Measurements from ENCODE around the gene UNC79. TPM values are rescaled to one million over a fixed set of nuclear protein-coding genes. Genes with fewer than 3 reads are reported as not detected.
"Not testable (repeated sequence)": the region's sequence is repeated elsewhere in the genome, so short reads cannot be mapped to it uniquely, and the experiment has no call there.

Gene UNC79
- total and polyA plus RNA-seq, 3 experiments from 2014 or later: 0.07 TPM; not detected in 2

DNA sequence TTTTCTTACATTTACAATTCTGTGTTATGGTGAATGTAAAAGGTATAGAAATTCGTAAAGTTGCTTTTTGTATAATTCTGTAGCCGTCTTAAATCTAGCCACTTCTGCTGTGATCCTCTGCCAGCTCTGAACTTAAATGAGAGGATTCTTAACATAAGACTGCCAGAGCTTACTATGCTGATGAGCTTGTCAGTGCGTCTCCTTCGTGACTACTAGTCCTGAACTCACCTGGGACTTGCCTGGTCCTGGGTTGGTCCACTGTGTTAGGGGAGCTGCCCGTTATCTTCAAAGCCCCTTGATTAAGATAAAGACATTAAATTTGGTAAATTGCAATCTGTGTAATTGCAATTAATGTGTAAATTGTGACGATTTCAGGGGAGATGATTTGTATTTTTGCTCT lies 44.7 kb downstream of the UNC79 start:
- ChIA-PET POLR2A (no interaction called here), CTCF (no interaction called here)
- Histone ChIP-seq H3K4me3 (ENCODE audit: low read length) (no peak overlapping the region), H3K27ac (ENCODE audit: low read depth, low read length) (no peak overlapping the region), H3K4me1 (ENCODE audit: insufficient read depth, low read length) (no peaks in the 10 kb centered on the region), H3K9me3 (ENCODE audit: low read length) (no peaks in the 10 kb centered on the region), H3K36me3 (ENCODE audit: insufficient read depth, low read length) (no peaks in the 10 kb centered on the region), H3K27me3 (ENCODE audit: insufficient read depth, low read length, poor library complexity, severe bottlenecking) (no peaks in the 10 kb centered on the region)
- Mint-ChIP-seq H3K4me3 (no peak overlapping the region), H3K9me3 (no peaks in the 10 kb centered on the region), H3K4me1 (no peaks in the 10 kb centered on the region), H3K27me3 (peaks cover 4 to 45% of the 10 kb centered on the region in 2 donors), H3K36me3 (no peaks in the 10 kb centered on the region), H3K27ac (no peak overlapping the region)
- no peak for DNase-seq

DNA sequence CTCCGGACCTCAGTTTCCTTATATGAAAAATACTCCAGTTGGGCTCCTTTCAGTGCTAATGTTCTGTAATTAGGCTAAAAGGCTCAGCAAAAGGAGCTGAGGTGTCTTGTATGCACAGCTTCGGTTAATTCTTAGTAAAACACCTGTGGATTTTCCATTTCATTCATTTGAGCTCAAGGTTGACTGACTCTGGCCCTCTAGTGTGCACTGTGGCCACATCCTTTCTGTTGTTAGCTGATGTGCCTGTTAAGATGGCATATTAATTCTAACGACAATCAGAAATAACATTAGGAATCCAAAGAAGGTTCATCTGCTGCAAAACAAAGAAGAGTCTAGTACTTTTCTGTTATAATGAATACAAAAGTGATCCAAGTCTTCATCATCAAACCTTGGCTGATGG lies 45.6 kb downstream of the UNC79 start:
- Mint-ChIP-seq H3K4me3 (no peak overlapping the region), H3K27me3 (peaks cover 4 to 43% of the 10 kb centered on the region in 2 donors), H3K9me3 (no peaks in the 10 kb centered on the region), H3K4me1 (no peaks in the 10 kb centered on the region), H3K27ac (no peak overlapping the region), H3K36me3 (no peaks in the 10 kb centered on the region)
- Histone ChIP-seq H3K27me3 (ENCODE audit: insufficient read depth, low read length, poor library complexity, severe bottlenecking) (no peaks in the 10 kb centered on the region), H3K27ac (ENCODE audit: low read depth, low read length) (no peak overlapping the region), H3K4me1 (ENCODE audit: insufficient read depth, low read length) (no peaks in the 10 kb centered on the region), H3K9me3 (ENCODE audit: low read length) (no peaks in the 10 kb centered on the region), H3K36me3 (ENCODE audit: insufficient read depth, low read length) (no peaks in the 10 kb centered on the region), H3K4me3 (ENCODE audit: low read length) (no peak overlapping the region)
- CTCF ChIA-PET: no interaction called here
- no peak for DNase-seq
- POLR2A ChIA-PET: no interaction called here

DNA sequence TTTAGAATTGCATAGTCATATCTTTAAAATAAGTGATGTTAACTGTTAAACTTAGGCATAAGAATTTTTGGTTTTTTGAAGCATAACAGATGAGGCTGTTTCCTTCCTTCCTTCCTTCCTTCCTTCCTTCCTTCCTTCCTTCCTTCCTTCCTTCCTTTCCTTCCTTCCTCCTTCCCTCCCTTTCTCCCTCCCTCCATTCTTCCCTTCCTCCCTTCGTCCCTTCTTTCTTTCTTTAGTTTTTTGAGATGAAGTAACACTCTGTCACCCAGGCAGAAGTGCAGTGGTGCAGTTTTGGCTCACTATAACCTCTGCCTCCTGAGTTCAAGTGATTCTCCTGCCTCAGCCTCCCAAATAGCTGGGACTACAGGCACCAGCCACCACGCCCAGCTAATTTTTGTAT lies 48.3 kb downstream of the UNC79 start:
- H3K4me3 Mint-ChIP-seq; H3K27ac ChIP-seq (ENCODE audit: low read depth, low read length); H3K9me3 ChIP-seq (ENCODE audit: low read length); POLR2A ChIA-PET; H3K4me1 Mint-ChIP-seq; CTCF ChIA-PET; H3K4me1 ChIP-seq (ENCODE audit: insufficient read depth, low read length); H3K36me3 Mint-ChIP-seq; H3K27ac Mint-ChIP-seq; H3K9me3 Mint-ChIP-seq; H3K27me3 ChIP-seq (ENCODE audit: insufficient read depth, low read length, poor library complexity, severe bottlenecking); H3K4me3 ChIP-seq (ENCODE audit: low read length); DNase-seq; H3K36me3 ChIP-seq (ENCODE audit: insufficient read depth, low read length): not testable (repeated sequence)
- H3K27me3 Mint-ChIP-seq: peaks cover 6 to 50% of the 10 kb centered on the region in 2 donors

DNA sequence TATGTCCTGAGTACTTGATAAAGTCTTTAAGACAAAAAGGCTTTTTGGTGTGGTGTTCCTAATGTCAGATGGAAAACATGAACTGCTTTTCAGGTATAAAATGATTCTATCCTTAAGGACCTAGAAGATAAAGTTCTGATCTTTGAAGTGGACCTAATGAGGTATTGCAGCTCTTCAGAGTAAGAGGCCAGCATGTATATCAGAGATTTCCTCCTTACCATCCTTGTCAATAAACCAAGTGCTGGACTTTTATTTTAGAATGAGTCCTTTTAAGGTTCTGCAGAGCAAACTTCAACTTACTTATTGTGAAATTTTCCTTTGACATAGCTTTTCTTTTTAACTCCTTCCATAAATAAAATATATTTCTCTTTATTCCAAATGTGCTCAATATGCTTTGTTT lies 50.1 kb downstream of the UNC79 start:
- Mint-ChIP-seq H3K27me3 (peaks cover 7 to 43% of the 10 kb centered on the region in 2 donors), H3K9me3 (peaks cover 0 to 3% (median 0%) of the 10 kb centered on the region in 5 donors), H3K4me3 (no peak overlapping the region), H3K36me3 (no peaks in the 10 kb centered on the region), H3K4me1 (no peaks in the 10 kb centered on the region), H3K27ac (no peak overlapping the region)
- Histone ChIP-seq H3K4me3 (ENCODE audit: low read length) (no peak overlapping the region), H3K9me3 (ENCODE audit: low read length) (no peaks in the 10 kb centered on the region), H3K4me1 (ENCODE audit: insufficient read depth, low read length) (no peaks in the 10 kb centered on the region), H3K27me3 (ENCODE audit: insufficient read depth, low read length, poor library complexity, severe bottlenecking) (no peaks in the 10 kb centered on the region), H3K36me3 (ENCODE audit: insufficient read depth, low read length) (no peaks in the 10 kb centered on the region), H3K27ac (ENCODE audit: low read depth, low read length) (no peak overlapping the region)
- ChIA-PET CTCF (no interaction called here), POLR2A (no interaction called here)
- no peak for DNase-seq

DNA sequence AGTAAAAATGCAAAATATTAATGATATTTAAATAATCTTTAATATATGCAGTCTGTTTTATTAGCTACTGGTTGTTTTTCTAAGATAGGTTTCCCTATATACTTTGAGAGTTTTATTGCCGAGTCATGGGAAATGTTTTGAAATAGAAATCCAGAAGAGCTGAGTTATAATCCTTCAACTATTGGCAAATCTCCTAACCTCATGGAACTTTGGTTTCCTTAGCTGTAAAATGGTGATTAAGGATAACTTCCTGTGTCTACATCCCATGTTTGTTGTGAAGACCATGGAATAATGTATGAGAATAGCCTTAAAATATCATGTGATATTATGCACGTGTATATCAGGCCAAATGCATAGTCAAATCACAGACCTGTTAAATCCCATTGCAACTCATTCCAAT lies 51.0 kb downstream of the UNC79 start:
- peaks cover 7 to 34% of the 10 kb centered on the region in 2 donors for H3K27me3 Mint-ChIP-seq
- DNase-seq: no peak
- Histone ChIP-seq H3K4me1 (ENCODE audit: insufficient read depth, low read length) (no peaks in the 10 kb centered on the region), H3K36me3 (ENCODE audit: insufficient read depth, low read length) (no peaks in the 10 kb centered on the region), H3K4me3 (ENCODE audit: low read length) (no peak overlapping the region), H3K27me3 (ENCODE audit: insufficient read depth, low read length, poor library complexity, severe bottlenecking) (no peaks in the 10 kb centered on the region), H3K27ac (ENCODE audit: low read depth, low read length) (no peak overlapping the region), H3K9me3 (ENCODE audit: low read length) (no peaks in the 10 kb centered on the region)
- ChIA-PET CTCF (no interaction called here), POLR2A (no interaction called here)
- H3K4me1 Mint-ChIP-seq: no peaks in the 10 kb centered on the region
- no peak overlapping the region for H3K4me3 Mint-ChIP-seq
- no peak overlapping the region for H3K27ac Mint-ChIP-seq
- peaks cover 0 to 3% (median 0%) of the 10 kb centered on the region in 5 donors for H3K9me3 Mint-ChIP-seq
- no peaks in the 10 kb centered on the region for H3K36me3 Mint-ChIP-seq

DNA sequence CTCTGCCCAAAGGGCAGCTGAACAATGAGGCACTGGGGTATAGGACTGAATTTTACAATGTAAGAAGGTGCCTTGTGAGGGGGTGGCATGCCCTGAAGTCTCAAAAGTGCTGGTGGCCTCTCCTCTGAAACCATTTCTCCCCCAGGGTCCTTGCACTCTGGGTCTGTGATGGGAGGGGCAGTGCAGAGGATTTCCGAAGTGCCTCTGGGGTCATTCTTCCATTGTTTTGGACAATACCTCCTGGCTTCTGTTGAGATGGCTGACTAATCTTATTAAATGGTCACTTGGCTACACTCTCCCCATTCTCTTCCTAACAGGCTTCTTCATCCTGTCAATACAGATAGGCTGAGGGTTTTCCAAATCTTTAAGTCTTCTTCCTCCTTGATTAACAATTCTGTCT lies 59.3 kb downstream of the UNC79 start:
- no peak overlapping the region for H3K27ac Mint-ChIP-seq
- no peaks in the 10 kb centered on the region for H3K4me1 Mint-ChIP-seq
- H3K4me3 Mint-ChIP-seq: no peak overlapping the region

DNA sequence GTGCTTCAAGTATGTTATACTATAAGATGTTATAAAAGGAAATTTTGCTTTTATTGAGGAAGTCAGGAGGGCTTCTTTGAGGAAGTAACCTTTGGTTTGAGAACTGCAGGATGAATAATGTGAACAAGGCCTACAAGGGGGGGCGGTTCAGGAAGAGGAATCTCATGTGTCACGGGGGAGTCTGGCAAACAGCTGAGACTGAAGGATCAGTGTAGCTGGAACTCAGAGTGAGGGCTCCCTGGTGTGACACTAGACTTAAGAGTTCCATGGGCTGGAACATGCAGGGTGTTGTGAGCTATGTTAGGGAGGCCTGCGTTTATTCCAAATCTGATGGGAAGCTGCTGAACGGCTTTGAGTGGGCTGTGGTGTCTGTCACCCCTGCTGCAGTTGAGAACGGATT lies 62.3 kb downstream of the UNC79 start:
- no peaks in the 10 kb centered on the region for H3K4me1 ChIP-seq (ENCODE audit: insufficient read depth, low read length)
- no peaks in the 10 kb centered on the region for H3K9me3 ChIP-seq (ENCODE audit: low read length)
- no peak overlapping the region for H3K27ac ChIP-seq (ENCODE audit: low read depth, low read length)
- CTCF ChIA-PET: no interaction called here
- peaks cover 0 to 6% (median 0%) of the 10 kb centered on the region in 5 donors for H3K9me3 Mint-ChIP-seq
- no peaks in the 10 kb centered on the region for H3K36me3 ChIP-seq (ENCODE audit: insufficient read depth, low read length)
- no peak overlapping the region for H3K4me3 ChIP-seq (ENCODE audit: low read length)
- DNase-seq: no peak
- H3K36me3 Mint-ChIP-seq: peaks cover 0 to 4% (median 0%) of the 10 kb centered on the region in 3 donors
- POLR2A ChIA-PET: no interaction called here
- peaks cover 3 to 25% of the 10 kb centered on the region in 2 donors for H3K27me3 Mint-ChIP-seq
- H3K27me3 ChIP-seq (ENCODE audit: insufficient read depth, low read length, poor library complexity, severe bottlenecking): no peaks in the 10 kb centered on the region
- H3K4me3 Mint-ChIP-seq: no peak overlapping the region
- no peaks in the 10 kb centered on the region for H3K4me1 Mint-ChIP-seq
- no peak overlapping the region for H3K27ac Mint-ChIP-seq

More for the DNA sequence above, 59.3 kb downstream of the UNC79 start:
- peaks cover 5 to 25% of the 10 kb centered on the region in 2 donors for H3K27me3 Mint-ChIP-seq
- peaks cover 0 to 3% (median 0%) of the 10 kb centered on the region in 5 donors for H3K9me3 Mint-ChIP-seq
- no peak for DNase-seq
- Histone ChIP-seq H3K4me1 (ENCODE audit: insufficient read depth, low read length) (no peaks in the 10 kb centered on the region), H3K36me3 (ENCODE audit: insufficient read depth, low read length) (no peaks in the 10 kb centered on the region), H3K27me3 (ENCODE audit: insufficient read depth, low read length, poor library complexity, severe bottlenecking) (no peaks in the 10 kb centered on the region), H3K9me3 (ENCODE audit: low read length) (no peaks in the 10 kb centered on the region), H3K4me3 (ENCODE audit: low read length) (no peak overlapping the region), H3K27ac (ENCODE audit: low read depth, low read length) (no peak overlapping the region)
- H3K36me3 Mint-ChIP-seq: peaks cover 0 to 4% (median 0%) of the 10 kb centered on the region in 3 donors
- ChIA-PET POLR2A (no interaction called here), CTCF (no interaction called here)

DNA sequence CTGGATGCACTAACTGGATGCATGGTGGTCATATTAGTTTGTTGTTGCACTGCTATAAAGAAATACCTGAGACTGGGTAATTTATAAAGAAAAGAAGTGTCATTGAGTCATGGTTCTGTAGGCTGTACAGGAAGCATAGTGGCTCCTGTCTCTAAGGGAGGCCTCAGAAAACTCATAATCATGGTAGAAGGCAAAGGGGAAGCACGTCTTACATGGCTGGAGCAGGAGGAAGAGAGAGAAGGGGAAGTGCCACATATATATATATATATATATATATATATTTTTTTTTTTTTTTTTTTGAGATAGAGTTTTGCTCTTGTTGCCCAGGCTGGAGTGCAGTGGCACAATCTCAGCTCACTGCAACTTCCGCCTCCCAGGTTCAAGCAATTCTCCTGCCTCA lies 62.9 kb downstream of the UNC79 start:
- H3K9me3 Mint-ChIP-seq: not testable (repeated sequence)
- peaks cover 3 to 25% of the 10 kb centered on the region in 2 donors for H3K27me3 Mint-ChIP-seq

More for the DNA sequence above, 62.9 kb downstream of the UNC79 start:
- H3K27ac ChIP-seq (ENCODE audit: low read depth, low read length); DNase-seq; H3K4me1 ChIP-seq (ENCODE audit: insufficient read depth, low read length); H3K9me3 ChIP-seq (ENCODE audit: low read length); H3K27ac Mint-ChIP-seq; H3K4me1 Mint-ChIP-seq; H3K36me3 Mint-ChIP-seq; H3K4me3 Mint-ChIP-seq; H3K36me3 ChIP-seq (ENCODE audit: insufficient read depth, low read length); H3K27me3 ChIP-seq (ENCODE audit: insufficient read depth, low read length, poor library complexity, severe bottlenecking); H3K4me3 ChIP-seq (ENCODE audit: low read length); CTCF ChIA-PET; POLR2A ChIA-PET: not testable (repeated sequence)

Data from CD8-positive, alpha-beta memory T cell (primary cell).